Renal pelvis (tissue), 4 donors: Measurements from ENCODE around the gene MAST4. TPM values are rescaled to one million over a fixed set of nuclear protein-coding genes. Genes with fewer than 3 reads are reported as not detected.

ENCODE experiments used
- DNase-seq: peaks from one replicate; pipeline ENCODE4 v3.0.0-alpha.2; 2013
- polyA plus RNA-seq, 3 donors: library from polyadenylated mRNA; unstranded; fragments of 120-200 nt; gene quantifications; one replicate each; pipeline ENCODE4 v1.2.1, GENCODE V29; 2013; ENCODE audit not compliant: insufficient read length in 3 of 3

Gene MAST4
- polyA plus RNA-seq, 3 donors = 14.8 to 20.3 (median 19.0) TPM

- DNase-seq = peak; percentile 46
These were observed 585.5 kb downstream of the MAST4 start for GRCh38 chr5:67181648-67182221.

- DNase-seq = peak; percentile 37
These were observed 586.2 kb downstream of the MAST4 start for GRCh38 chr5:67182301-67182790.

- DNase-seq = no peak
These were observed 587.7 kb downstream of the MAST4 start for GRCh38 chr5:67183859-67184258.

GRCh38 chr5:67187006-67187715 is 591.0 kb downstream of the MAST4 start:
- no peak for DNase-seq

- DNase-seq = no peak
These were observed 592.3 kb downstream of the MAST4 start for GRCh38 chr5:67188274-67189078.

- no peak for DNase-seq
These were observed 592.8 kb downstream of the MAST4 start for GRCh38 chr5:67189079-67189354.

GRCh38 chr5:67189931-67190330 is 593.7 kb downstream of the MAST4 start:
- no peak for DNase-seq

GRCh38 chr5:67190410-67190809 is 594.2 kb downstream of the MAST4 start:
- DNase-seq = no peak

- DNase-seq = no peak
These were observed 594.7 kb downstream of the MAST4 start for GRCh38 chr5:67190861-67191260.

GRCh38 chr5:67192719-67193438 is 596.7 kb downstream of the MAST4 start:
- no peak for DNase-seq

- no peak for DNase-seq
These were observed 597.2 kb downstream of the MAST4 start for GRCh38 chr5:67193439-67193807.

GRCh38 chr5:67194166-67194565 is 598.0 kb downstream of the MAST4 start:
- no peak for DNase-seq

- no peak for DNase-seq
These were observed 599.4 kb downstream of the MAST4 start for GRCh38 chr5:67195406-67196275.

- DNase-seq = no peak
These were observed 600.4 kb downstream of the MAST4 start, which contains the start of gene CD180 for GRCh38 chr5:67196537-67197059. Gene CD180 (minus strand): TSS chr5:67196799. CDS start chr5:67196641, 158 bp downstream.

GRCh38 chr5:67197536-67197935 is 601.3 kb downstream of the MAST4 start:
- DNase-seq = no peak

GRCh38 chr5:67198917-67199316 is 602.7 kb downstream of the MAST4 start:
- no peak for DNase-seq

GRCh38 chr5:67199859-67200258 is 603.7 kb downstream of the MAST4 start:
- no peak for DNase-seq

- no peak for DNase-seq
These were observed 604.8 kb downstream of the MAST4 start for GRCh38 chr5:67200809-67201562.

GRCh38 chr5:67201897-67202549 is 605.8 kb downstream of the MAST4 start:
- no peak for DNase-seq

- DNase-seq = no peak
These were observed 606.6 kb downstream of the MAST4 start for GRCh38 chr5:67202828-67203227.
